Pancreas (tissue), 10 donors: Measurements from ENCODE around the gene PATE4. TPM values are rescaled to one million over a fixed set of nuclear protein-coding genes. Genes with fewer than 3 reads are reported as not detected.

Experiments used
- ATAC-seq, 4 donors: fragments of 200-7000 bp; cut with Tn5 transposase; one replicate each; pipeline versions ENCODE4 v1.8.0 to v1.9.1; 2020; ENCODE audit warnings: mild to moderate bottlenecking in 4 of 4, moderate library complexity in 4 of 4
- DNase-seq, 6 donors: peaks; one replicate each; pipeline ENCODE4 v3.0.0-alpha.2; 2020
- FAIRE-seq: peaks from 2 replicates; lab custom pipeline; 2012; peaks lifted over from hg19 to GRCh38; lab: Jason Lieb, UNC
- H3K27ac ChIP-seq, 4 donors: fragments of 200-600 bp; sonication (generic); 1 replicate in 3 of 4; 2 replicates in 1 of 4; pipeline versions ENCODE4 v1.5.0 to v1.8.0; 2020
- H3K27me3 ChIP-seq, 4 donors: fragments of 200-600 bp; one replicate each; pipeline ENCODE4 v1.8.0; 2021
- H3K36me3 ChIP-seq, 3 donors: fragments of 200-600 bp; sonication (generic) in 1 of 3; one replicate each; pipeline versions ENCODE4 v1.5.0 to v1.8.0; 2020 to 2021
- H3K4me1 ChIP-seq, 3 donors: fragments of 200-600 bp; one replicate each; pipeline ENCODE4 v1.8.0; 2021
- H3K4me3 ChIP-seq, 4 donors: fragments of 200-600 bp; sonication (generic) in 2 of 4; one replicate each; pipeline versions ENCODE4 v1.5.0 to v1.8.0; 2020 to 2021
- H3K9me3 ChIP-seq, 4 donors: fragments of 200-600 bp; one replicate each; pipeline ENCODE4 v1.8.0; 2021
- WGBS, 2 donors: extraction: QIAGEN DNeasy Blood & Tissue Kit; methylation state at CpG; one replicate each; pipeline ENCODE4 v1.1.7; 2013; 5-methylcytosine and 5-hydroxymethylcytosine counted together
- intact Hi-C, 3 donors: fragments of 100-400 bp; cut with DNase I; formaldehyde crosslinking; loops; one replicate each; pipeline versions ENCODE4 v1.11.1 to v1.14.2; 2022
- polyA plus RNA-seq, 2 donors: library from polyadenylated mRNA; stranded (reverse); fragments of 200-250 nt; gene quantifications; one replicate each; pipeline ENCODE4 v1.2.3, GENCODE V29; 2013
- total RNA-seq, 6 donors: library from RNA; stranded (reverse); fragmentation: NEBNext Ultra II Directional in 4 of 6; extraction: Animal tissue kit (Norgen Biotek cat#: 25700) in 4 of 6; gene quantifications; one replicate each; pipeline versions ENCODE4 v1.2.1 to v1.2.4, GENCODE V29; 2021 to 2023
- TF ChIP-seq, protein P1 (sequence below), 4 donors: fragments of 200-600 bp; sonication (generic) in 3 of 4; IDR thresholded peaks; one replicate each; pipeline versions ENCODE4 v1.5.0 to v1.8.0; 2021; ENCODE audit warnings: antibody characterized with exemption in 4 of 4
- donor health status: healthy with polysubstance abuse.
- donor health status: DM: no; HTN: no; CAD: no; lungs with moderate emphysema.
- donor health status: DM: no; HTN: no; CAD: no.
- donor health status: control.
- donor health status: control.
- donor health status: Bipolar disorder and iron deficiency.
- donor health status: DM: yes; HTN: yes; CAD: no.
- donor health status: DM: no; HTN: no; CAD: no.
- donor health status: DM: no; HTN: no; CAD: no.
- donor health status: DM: yes; HTN: yes; CAD: no.

PATE4 gene
- total and polyA plus RNA-seq, 8 donors: not detected

DNA sequence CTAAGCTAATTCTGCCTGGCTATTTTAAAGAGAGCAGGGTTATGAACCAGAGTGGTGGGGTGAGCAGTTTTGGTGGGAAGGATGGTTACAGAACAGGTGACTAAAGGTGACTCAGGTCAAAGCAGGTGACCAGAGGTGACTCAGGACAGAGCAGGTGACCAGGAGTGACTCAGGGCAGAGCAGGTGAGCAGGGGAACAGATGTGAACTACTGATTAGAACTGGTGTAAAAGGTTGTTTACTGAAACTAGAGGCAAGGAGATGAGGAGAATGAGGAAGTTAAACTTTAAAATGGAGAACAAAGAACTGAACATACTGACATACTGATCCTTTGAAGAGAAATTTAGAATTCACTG is 39.0 kb downstream of the PATE4 start:
- Histone ChIP-seq H3K36me3 (no peaks in the 10 kb centered on the region), H3K4me3 (no peak overlapping the region), H3K4me1 (no peaks in the 10 kb centered on the region), H3K27ac (no peak overlapping the region), H3K9me3 (no peaks in the 10 kb centered on the region), H3K27me3 (no peaks in the 10 kb centered on the region)
- ATAC-seq: no peak
- no peak for FAIRE-seq
- TF ChIP-seq, protein P1, sequence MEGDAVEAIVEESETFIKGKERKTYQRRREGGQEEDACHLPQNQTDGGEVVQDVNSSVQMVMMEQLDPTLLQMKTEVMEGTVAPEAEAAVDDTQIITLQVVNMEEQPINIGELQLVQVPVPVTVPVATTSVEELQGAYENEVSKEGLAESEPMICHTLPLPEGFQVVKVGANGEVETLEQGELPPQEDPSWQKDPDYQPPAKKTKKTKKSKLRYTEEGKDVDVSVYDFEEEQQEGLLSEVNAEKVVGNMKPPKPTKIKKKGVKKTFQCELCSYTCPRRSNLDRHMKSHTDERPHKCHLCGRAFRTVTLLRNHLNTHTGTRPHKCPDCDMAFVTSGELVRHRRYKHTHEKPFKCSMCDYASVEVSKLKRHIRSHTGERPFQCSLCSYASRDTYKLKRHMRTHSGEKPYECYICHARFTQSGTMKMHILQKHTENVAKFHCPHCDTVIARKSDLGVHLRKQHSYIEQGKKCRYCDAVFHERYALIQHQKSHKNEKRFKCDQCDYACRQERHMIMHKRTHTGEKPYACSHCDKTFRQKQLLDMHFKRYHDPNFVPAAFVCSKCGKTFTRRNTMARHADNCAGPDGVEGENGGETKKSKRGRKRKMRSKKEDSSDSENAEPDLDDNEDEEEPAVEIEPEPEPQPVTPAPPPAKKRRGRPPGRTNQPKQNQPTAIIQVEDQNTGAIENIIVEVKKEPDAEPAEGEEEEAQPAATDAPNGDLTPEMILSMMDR (IDR thresholded peaks at IDR 0.05): no peak
- intact Hi-C loops: no loop called here
- no peak for DNase-seq

DNA sequence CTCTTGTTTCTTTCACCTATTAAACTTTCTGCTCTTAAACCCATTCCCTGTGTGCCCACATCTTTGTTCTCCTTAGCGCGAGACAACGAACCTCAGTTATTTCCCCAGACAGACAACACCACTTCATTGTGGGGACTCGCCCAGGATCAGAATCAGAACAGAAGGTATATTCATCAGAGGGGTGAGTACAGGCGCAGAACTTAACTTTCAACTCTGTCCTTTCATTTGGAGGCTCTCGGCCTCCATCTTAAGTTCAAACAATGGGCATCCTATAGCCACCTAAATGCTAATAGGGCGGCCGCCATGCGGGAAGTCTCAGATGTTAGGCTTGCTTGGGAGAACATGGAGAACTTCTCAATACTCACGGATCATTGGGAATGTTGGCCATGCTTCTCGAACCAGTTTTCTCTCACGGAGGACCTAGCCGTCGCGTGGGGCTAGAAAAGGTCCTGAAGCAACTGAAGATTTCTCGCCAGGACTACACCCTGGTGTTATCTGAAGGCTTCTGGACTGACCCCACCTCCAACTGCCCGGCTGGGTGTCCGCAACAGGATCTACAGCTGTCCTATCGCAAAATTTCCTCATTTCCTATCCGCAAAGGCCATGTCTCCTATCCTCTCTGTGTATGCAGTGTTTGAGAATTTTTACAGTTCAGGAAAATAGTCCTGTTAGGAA is 40.9 kb downstream of the PATE4 start:
- DNase-seq (no peak), FAIRE-seq (no peak), ATAC-seq (peak; percentile 46 to 72 (median 62))
- H3K4me3 ChIP-seq: peak overlapping the region in 1 of 4 donors; percentile 23
- H3K4me1 ChIP-seq: no peaks in the 10 kb centered on the region
- no peaks in the 10 kb centered on the region for H3K27me3 ChIP-seq
- TF ChIP-seq, protein P1 (IDR thresholded peaks at IDR 0.05): no peak
- intact Hi-C loops: no loop called here
- H3K9me3 ChIP-seq: no peaks in the 10 kb centered on the region
- no peaks in the 10 kb centered on the region for H3K36me3 ChIP-seq
- H3K27ac ChIP-seq: no peak overlapping the region
- whole genome bisulfite sequencing, 2 donors: 63 to 66% methylated on average over 20 of the region's 20 CpGs

DNA sequence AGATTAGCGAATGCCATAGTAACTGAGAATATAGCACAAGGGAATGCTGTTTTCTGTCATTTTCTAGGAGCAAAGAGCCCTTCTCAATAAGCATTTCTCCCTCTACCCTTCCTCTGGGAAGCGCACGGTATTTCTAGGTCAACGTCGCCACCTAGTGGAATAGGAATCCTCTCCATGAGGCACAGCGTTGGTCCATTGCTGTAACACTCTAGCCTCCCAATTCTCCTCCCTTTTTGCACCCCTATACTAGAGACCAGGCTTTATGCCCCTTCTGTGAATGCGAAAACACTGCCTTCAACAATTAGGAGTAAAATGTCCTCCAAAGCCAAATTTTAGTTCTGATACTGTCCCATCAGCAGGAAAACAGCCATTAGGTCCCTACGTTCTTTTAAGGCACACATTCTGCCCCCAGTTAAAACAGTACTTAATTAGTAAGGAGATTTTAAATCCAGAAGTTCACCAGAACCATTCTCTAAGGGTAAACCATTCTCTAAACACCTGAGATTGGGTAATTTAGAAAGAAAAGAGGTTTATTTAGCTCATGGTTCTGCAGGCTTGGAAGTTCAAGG is 41.5 kb downstream of the PATE4 start:
- WGBS, 2 donors: 10% methylated on average over 8 of the region's 8 CpGs
- intact Hi-C loops: no loop called here
- no peaks in the 10 kb centered on the region for H3K9me3 ChIP-seq
- no peaks in the 10 kb centered on the region for H3K36me3 ChIP-seq
- ATAC-seq (peak; percentile 93 to 99 (median 98)), FAIRE-seq (peak; percentile 51), DNase-seq (peak in 3 of 6 donors; percentile 36 to 58 (median 51))
- no peaks in the 10 kb centered on the region for H3K27me3 ChIP-seq
- TF ChIP-seq, protein P1 (IDR thresholded peaks at IDR 0.05): peak; percentile 37 to 72 (median 58)
- H3K27ac ChIP-seq: no peak overlapping the region
- H3K4me1 ChIP-seq: no peaks in the 10 kb centered on the region
- peak overlapping the region in 1 of 4 donors; percentile 23 for H3K4me3 ChIP-seq

DNA sequence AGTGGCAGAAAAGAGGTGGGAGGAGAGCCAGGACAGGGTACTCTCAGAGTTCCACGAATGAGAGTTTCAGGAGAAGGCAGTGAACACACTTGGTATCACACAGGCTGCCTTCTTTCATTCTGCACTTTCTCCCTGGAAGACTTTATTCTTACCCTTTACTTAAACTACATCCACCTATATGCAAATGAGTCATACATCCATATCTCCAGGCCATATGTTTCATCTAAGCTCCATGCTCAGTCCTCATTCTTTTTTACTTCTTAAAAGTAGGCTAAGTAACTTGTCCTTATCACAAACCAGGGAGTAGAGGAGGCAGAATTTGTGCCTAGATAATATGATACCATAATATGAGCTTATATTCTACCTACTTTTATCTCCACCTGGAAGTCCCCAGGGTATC is 48.2 kb downstream of the PATE4 start:
- intact Hi-C loops: no loop called here
- TF ChIP-seq, protein P1 (IDR thresholded peaks at IDR 0.05): no peak

DNA sequence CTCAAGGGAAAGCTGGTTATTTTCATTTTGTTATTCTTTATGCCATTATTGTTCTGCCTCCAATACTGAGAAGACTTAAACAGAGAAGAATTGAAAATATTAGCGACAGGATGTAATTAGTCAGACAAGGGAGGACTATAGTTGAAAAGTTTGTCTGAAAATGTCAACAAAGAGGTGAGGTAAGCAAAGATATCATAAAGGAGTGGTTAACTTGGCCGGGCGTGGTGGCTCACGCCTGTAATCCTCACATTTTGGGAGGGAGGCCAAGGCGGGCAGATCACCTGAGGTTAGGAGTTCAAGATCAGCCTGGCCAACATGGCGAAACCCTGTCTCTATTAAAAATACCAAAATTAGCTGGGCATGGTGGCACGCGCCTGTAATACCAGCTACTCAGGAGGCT is 50.3 kb downstream of the PATE4 start:
- 76 to 80% methylated on average over 8 of the region's 8 CpGs for WGBS, 2 donors
- no peak overlapping the region for H3K27ac ChIP-seq
- no peak for DNase-seq

More for the DNA sequence above, 48.2 kb downstream of the PATE4 start:
- no peak overlapping the region for H3K27ac ChIP-seq
- no peaks in the 10 kb centered on the region for H3K9me3 ChIP-seq
- ATAC-seq (no peak), DNase-seq (no peak), FAIRE-seq (no peak)
- no peak overlapping the region for H3K4me3 ChIP-seq
- H3K27me3 ChIP-seq: no peaks in the 10 kb centered on the region
- WGBS, 2 donors: 72 to 74% methylated on average over 1 of the region's 1 CpG
- no peaks in the 10 kb centered on the region for H3K36me3 ChIP-seq
- H3K4me1 ChIP-seq: no peaks in the 10 kb centered on the region

More for the DNA sequence above, 50.3 kb downstream of the PATE4 start:
- no peak overlapping the region for H3K4me3 ChIP-seq
- no peaks in the 10 kb centered on the region for H3K27me3 ChIP-seq
- no peak for FAIRE-seq
- H3K9me3 ChIP-seq: no peaks in the 10 kb centered on the region
- H3K36me3 ChIP-seq: no peaks in the 10 kb centered on the region
- TF ChIP-seq, protein P1 (IDR thresholded peaks at IDR 0.05): no peak
- intact Hi-C loops: no loop called here
- ATAC-seq: no peak
- H3K4me1 ChIP-seq: peaks cover 0 to 2% (median 1%) of the 10 kb centered on the region in 3 donors
